HG03457 (cell line): ENCODE measurements around the gene SLC49A3.
"Not testable (repeated sequence)": the region's sequence is repeated elsewhere in the genome, so short reads cannot be mapped to it uniquely, and the experiment has no call there.

Source experiments
- ATAC-seq: cut with Tn5 transposase; IDR thresholded peaks from one replicate; pipeline ENCODE4 v1.9.1; 2021; ENCODE audit warnings: moderate number of reproducible peaks; ENCODE audit not compliant: unreplicated experiment

Gene SLC49A3

DNA sequence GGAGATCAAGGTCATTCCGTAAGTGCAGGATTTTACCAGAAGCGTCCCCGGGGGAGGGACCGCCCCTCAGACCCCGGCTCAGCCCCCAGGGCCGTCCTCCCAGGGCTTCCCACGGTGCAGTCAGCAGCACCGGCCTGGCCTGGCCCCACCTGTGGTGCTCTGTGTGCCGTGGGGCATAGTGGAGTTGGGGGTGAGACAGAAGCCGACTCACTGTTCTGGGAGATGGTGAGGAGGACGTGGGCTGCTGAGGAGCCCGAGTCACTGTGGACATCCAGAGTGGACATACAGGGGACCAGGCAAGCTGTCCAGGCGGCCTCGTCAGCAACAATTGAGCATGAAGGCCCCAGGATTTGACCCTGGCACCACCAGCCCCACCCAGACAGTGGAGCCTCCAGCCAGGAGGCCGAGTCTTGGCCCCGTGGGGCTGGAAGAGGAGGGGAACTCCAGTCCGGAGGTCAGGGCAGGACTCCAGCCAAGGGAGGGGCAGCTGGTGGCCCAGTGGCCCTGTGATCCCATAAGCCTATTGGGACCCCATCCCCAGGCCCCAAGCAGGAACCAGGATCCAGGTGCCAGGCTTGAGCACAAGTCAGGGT lies 34.0 kb downstream of the SLC49A3 start:
- no peak for ATAC-seq

DNA sequence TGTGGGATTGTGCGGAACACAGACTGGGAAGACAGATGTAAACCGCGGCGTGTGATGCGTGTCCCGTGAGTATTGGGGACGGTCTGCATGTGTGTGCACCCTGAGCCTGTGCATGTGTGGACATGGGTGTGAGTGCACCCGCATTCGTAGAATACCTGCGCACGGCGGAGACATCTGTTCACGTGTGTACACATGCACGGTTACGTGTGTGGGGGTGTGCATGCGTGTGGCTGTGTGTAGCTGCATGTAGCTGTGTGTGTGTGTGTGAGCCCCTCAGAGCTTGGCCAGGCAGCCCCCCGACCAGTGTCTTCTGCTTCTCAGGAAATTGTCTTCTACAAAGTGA lies 34.5 kb downstream of the SLC49A3 start:
- ATAC-seq, result no peak

- no peak for ATAC-seq
These were observed 35.0 kb downstream of the SLC49A3 start for GRCh38 chr4:653831-654502.

DNA sequence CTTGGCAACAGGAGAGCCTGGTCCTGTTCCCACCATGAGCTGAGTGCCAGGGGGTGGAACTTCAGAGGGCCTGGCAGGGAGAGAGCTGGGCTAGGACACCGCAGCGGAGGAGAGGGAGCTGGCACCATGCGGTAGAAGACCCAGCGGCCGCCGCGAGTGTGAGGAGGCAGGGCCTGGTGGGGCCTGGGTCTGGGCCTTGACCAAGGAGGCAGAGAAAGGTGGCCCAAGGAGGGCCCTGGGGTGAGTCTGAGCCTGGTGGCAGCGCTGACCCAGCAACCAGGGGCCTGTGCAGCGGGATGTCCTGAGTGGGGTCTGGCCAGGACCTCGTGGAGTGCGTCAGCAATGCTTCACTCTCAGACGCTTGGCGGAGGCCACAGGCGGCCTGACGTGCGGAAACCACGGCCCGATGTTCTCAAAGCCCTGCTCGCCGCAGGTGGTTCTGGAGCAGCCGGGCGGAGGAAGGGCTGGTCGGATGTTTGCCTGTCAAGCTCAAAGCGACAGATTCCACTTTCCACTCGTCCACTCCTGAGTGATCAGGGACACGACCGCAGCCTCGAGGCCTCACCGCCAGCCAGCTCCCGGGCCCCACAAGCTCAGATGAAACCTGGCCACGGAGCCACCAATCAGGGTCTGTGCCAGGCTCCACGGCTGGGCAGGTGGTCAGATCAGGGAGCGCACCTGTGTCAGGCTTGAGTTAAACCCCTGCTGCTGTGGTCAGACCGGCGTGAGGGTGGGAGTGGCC lies 35.7 kb downstream of the SLC49A3 start:
- ATAC-seq, result no peak

- ATAC-seq, result no peak
These were observed 36.9 kb downstream of the SLC49A3 start for GRCh38 chr4:651884-652642.

DNA sequence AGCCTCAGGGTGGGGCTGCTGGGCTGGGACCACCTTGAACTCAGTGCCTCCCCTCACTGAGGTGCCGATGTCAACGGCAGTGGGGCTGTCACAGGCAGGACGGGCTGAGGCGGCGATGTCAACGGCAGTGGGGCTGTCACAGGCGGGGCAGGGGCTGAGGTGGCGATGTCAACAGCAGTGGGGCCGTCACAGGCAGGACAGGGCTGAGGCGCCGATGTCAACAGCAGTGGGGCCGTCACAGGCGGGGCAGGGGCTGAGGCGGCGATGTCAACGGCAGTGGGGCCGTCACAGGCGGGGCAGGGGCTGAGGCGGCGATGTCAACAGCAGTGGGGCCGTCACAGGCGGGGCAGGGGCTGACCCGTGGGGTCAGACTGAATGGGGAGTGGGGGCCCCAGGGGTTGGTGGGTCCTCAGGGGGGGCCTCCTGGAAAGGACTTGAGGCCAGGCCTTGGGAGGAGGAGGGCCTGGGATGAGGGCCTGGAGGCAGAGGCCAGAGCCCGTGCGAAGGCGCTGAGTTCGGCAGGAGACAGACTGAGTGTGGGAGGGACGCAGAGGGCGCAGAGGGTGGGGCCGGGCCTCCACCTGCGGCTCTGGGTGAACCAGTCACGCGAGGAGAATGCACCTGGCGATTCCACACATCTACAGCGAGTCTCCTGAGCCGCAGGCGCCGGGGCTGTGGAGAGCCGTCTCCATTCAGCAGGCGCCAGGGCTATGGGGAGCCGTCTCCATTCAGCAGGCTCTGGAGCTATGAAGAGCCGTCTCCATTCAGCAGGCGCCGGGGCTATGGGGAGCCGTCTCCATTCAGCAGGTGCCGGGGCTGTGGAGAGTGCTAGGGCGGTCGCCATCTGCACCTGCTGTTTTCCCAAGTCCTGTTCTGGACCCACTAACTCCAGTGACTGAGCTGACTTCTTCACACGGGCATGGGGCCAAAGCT lies 37.7 kb downstream of the SLC49A3 start:
- ATAC-seq, result no peak

DNA sequence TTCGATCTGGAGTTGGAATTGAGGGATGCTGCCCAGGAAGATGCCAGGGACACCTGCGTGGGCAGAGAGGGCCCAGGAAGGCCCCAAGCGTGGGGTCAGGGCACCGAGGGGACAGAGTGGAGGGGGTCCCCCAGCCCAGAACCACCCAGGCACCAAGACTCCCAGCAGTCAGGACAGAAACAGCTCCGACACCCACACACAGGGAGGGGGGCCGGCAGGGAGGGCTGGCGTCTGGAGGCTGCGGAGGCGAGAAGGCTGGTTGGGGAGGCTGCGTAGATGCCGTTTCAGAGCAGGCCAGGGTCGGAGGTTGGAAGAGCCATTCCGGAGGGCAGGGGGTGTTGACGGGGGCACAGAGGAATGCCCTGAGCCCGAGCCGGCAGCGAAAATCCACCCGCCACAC lies 38.5 kb downstream of the SLC49A3 start:
- ATAC-seq, result no peak

- no peak for ATAC-seq
These were observed 39.1 kb downstream of the SLC49A3 start for GRCh38 chr4:649751-650310.

DNA sequence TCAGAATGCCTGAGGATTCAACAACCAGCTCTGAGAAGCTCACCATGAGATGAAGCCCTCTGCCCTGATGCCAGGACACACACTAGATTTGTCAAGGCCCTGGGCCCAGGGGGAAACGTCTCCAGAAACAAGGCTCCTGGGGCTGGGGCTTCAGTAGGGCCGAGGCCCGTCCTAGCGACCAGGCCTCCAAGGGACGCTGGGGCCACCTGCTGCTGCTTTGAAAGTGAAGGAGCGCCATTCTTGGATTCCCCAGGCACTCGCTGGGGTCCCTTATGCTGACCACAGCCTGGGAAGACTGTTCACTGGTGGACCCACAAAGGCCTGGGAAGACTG lies 39.7 kb downstream of the SLC49A3 start:
- ATAC-seq, result no peak

- no peak for ATAC-seq
These were observed 40.2 kb downstream of the SLC49A3 start for GRCh38 chr4:648579-649292.

- ATAC-seq, result no peak
These were observed 41.5 kb downstream of the SLC49A3 start for GRCh38 chr4:647481-647880.

- no peak for ATAC-seq
These were observed 42.5 kb downstream of the SLC49A3 start for GRCh38 chr4:646460-646859.

GRCh38 chr4:642366-642765 lies 46.6 kb downstream of the SLC49A3 start:
- ATAC-seq, result not testable (repeated sequence)

- no peak for ATAC-seq
These were observed 51.2 kb downstream of the SLC49A3 start for GRCh38 chr4:637536-638280.

DNA sequence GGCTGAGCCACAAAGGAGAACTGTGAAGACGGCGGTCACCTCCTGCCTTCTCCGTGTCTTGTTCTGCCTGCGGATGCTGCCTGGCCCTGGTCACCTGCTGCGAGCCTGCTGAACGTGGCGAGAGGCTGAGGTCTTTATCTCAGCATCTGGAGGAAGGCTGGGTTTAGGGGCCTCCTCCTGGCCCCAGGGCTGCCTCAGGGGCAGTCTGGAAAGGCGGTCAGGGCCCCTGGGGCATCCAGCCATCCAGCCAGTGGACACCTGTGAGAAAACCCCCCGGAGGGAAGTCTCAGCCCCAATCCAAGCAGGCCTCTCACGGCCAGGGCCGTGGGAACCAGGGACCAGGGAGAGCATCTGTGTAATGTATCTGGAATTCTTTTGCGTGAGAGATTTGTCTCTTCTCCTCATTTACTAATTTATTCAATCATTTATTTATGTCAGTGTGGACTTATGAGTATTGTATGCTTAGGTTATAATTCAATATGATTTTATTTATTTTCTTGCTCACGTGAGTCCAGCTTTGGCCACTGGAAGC lies 52.3 kb downstream of the SLC49A3 start:
- ATAC-seq, result no peak

- ATAC-seq, result no peak
These were observed 52.9 kb downstream of the SLC49A3 start for GRCh38 chr4:635851-636627.

DNA sequence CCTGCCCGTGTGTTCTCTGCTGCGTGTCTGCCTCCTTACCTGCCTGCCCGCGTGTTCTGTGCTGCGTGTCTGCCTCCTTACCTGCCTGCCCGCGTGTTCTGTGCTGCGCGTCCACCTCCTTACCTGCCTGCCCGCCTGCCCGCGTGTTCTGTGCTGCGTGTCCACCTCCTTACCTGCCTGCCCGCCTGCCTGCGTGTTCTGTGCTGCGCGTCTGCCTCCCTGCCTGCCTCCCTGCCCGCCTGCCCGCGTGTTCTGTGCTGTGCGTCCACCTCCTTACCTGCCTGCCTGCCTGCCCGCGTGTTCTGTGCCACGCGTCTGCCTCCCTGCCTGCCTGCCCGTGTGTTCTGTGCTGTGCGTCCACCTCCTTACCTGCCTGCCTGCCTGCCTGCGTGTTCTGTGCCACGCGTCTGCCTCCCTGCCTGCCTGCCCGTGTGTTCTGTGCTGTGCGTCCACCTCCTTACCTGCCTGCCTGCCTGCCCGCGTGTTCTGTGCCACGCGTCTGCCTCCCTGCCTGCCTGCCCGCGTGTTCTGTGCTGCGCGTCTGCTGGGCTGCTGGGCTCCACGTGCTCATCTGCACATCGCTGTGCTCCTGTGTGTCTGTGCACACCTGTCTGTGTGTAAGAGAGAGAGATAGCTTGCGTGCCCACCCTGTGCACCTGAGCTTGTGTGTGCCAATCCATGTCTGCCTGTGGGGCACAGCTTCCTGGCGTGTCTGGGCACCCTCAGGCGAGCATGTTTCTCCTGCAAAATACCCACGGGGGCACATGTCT lies 53.7 kb downstream of the SLC49A3 start:
- not testable (repeated sequence) for ATAC-seq
